Measurements from ENCODE around the gene RBBP8NL. TPM values are rescaled to one million over a fixed set of nuclear protein-coding genes. Genes with fewer than 3 reads are reported as not detected.

The RBBP8NL gene
- total and polyA plus RNA-seq, 2 of the 8 experiments (the other 6 are each of a cell fraction or from before 2014, with no cell fraction given), result 0.43 to 0.48 TPM

DNA sequence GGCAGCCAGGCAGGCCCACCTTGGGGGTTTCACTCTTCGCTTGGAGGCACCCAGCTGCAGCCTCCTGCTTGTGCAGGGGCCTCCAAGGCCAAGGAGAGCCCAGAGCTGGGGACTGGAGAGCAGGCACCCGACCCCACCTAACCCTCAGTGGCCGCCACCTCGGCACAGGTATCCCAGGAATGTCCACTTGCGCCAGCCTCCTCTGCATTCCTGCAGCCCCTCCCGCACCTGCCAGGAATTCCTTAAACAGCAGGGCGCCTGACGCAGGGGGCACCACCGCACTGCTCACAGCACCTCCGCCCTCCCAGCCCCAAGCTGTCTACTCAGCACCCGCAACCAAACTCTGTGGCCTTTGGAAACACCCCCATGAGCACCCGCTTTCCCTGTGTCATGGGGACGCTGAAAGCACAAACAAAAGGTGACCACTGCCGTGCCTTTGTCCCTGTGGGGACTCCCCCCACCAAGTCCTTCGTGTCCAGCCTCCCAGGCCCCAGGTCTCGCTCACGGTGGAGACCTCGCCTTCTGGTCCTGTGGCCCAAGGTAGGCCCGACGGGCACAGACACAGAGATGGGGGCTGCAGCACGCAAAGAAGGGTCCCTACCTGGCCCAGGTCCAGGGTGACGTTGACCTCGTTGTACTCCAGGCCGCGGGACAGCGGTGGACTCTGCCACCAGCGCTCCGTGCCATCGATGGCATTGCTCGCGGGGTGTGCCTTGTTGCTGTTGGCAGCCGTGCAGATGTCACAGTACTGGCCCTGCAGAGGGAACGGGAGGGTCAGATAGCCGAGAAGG is 65.3 kb downstream of the RBBP8NL start (continued):
- TF ChIP-seq EP300 (IDR thresholded peaks at IDR 0.05; ENCODE audit: borderline replicate concordance in 1 of 2, low read depth in 2 of 2, low read length in 2 of 2) (peak; percentile 41 to 97), TEAD4 (IDR thresholded peaks at IDR 0.05; ENCODE audit: low read depth, low read length) (peak; percentile 100), RBBP5 (IDR thresholded peaks at IDR 0.05; ENCODE audit: borderline replicate concordance, low read depth, low read length) (peak; percentile 31; the same call in 1 of the 2 replicates), KDM5A (IDR thresholded peaks at IDR 0.05; ENCODE audit: low read length) (no peak), RAD21 (IDR thresholded peaks at IDR 0.05 in 1 of 2, conservative IDR thresholded peaks at IDR 0.05 in 1 of 2; ENCODE audit: low read depth in 2 of 2, low read length in 2 of 2) (no peak), SP4 (IDR thresholded peaks at IDR 0.05; ENCODE audit: low read length) (no peak), EGR1 (IDR thresholded peaks at IDR 0.05; ENCODE audit: borderline replicate concordance, low read depth, low read length) (no peak), NRF1 (IDR thresholded peaks at IDR 0.05; ENCODE audit: low read depth, low read length) (no peak), SP2 (IDR thresholded peaks at IDR 0.05; ENCODE audit: low read length) (no peak), TAF1 (IDR thresholded peaks at IDR 0.05; ENCODE audit: low read depth, low read length) (peak; percentile 62), YY1 (IDR thresholded peaks at IDR 0.05; ENCODE audit: low read depth, low read length) (peak; percentile 77; the same call in 1 of the 2 replicates), MAFK (IDR thresholded peaks at IDR 0.05; ENCODE audit: low read depth, low read length) (no peak), CTBP2 (IDR thresholded peaks at IDR 0.05; ENCODE audit: borderline replicate concordance, insufficient read depth, insufficient read length, low read length) (peak; percentile 91), TAF7 (optimal IDR thresholded peaks at IDR 0.05; ENCODE audit: borderline replicate concordance, low read depth, low read length) (no peak), TCF12 (IDR thresholded peaks at IDR 0.05; ENCODE audit: low read depth, low read length) (peak; percentile 91), ASH2L (IDR thresholded peaks at IDR 0.05; ENCODE audit: low read length) (no peak), GTF2F1 (IDR thresholded peaks at IDR 0.05; ENCODE audit: borderline replicate concordance, low read depth, low read length) (no peak)
- TF ChIP-seq, protein P1, sequence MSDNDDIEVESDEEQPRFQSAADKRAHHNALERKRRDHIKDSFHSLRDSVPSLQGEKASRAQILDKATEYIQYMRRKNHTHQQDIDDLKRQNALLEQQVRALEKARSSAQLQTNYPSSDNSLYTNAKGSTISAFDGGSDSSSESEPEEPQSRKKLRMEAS (IDR thresholded peaks at IDR 0.05), result peak; percentile 61
- TF ChIP-seq, protein P2, sequence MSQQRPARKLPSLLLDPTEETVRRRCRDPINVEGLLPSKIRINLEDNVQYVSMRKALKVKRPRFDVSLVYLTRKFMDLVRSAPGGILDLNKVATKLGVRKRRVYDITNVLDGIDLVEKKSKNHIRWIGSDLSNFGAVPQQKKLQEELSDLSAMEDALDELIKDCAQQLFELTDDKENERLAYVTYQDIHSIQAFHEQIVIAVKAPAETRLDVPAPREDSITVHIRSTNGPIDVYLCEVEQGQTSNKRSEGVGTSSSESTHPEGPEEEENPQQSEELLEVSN (IDR thresholded peaks at IDR 0.05), result no peak
- TF ChIP-seq, protein P3, sequence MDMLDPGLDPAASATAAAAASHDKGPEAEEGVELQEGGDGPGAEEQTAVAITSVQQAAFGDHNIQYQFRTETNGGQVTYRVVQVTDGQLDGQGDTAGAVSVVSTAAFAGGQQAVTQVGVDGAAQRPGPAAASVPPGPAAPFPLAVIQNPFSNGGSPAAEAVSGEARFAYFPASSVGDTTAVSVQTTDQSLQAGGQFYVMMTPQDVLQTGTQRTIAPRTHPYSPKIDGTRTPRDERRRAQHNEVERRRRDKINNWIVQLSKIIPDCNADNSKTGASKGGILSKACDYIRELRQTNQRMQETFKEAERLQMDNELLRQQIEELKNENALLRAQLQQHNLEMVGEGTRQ (IDR thresholded peaks at IDR 0.05; ENCODE audit: low read length), result no peak

Data from H1 (cell line).